Brain pericyte (primary cell): Measurements from ENCODE around the gene FAM120AOS.
A peak's percentile ranks its signal among the peaks of the same experiment; 100 is the strongest.

Experiments used
- DNase-seq: peaks from one replicate; pipeline ENCODE4 v3.0.0-alpha.2; 2012; ENCODE audit warnings: low read depth, low spot score

The FAM120AOS gene

DNA sequence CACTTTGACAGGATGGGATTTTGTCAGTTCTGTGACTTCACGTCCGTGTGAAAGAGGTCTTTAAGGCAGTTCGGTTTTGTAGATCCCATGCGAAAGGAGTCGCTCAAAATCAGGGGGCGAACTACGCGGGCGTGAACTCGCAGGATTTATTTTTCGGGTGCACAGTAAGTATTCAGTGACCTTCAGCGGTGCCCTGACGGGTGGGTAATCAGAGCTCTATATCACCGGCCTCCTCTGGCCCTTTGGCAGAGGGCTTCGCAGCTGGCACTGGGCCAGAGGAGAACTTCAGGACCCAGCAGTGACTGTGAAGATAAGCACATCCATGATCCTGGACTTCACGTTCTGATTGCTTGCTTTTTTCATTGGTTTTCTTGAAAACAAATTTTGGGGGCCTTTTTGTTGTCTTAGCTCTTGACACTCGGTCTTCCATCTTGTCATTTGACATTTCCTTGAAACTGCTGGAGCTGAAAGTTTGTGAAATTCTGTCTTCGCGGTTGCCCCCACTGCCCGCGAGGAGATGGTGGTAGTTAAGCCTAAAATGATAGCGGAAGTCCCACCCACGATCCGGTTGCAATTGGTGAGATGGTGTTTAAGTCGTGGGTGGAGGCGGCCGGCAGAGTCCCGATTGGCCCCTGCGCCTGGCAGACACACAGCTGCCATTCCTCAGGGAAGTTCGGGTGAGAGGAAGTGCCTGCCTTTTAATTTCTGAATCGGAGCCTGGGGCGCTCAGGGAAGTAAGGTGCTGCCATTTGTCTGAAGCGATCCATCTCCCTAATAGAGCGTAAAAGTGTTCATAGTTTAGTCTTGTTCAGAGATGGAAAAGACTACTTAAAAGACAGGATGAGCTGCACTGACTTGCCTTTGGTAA is at the start of gene FAM120AOS:
FAM120AOS (minus strand) TSS at position 535 of the 868 bp plus-strand sequence. CDS start 872 bp downstream, outside the sequence.
- DNase-seq = peak; percentile 77

DNA sequence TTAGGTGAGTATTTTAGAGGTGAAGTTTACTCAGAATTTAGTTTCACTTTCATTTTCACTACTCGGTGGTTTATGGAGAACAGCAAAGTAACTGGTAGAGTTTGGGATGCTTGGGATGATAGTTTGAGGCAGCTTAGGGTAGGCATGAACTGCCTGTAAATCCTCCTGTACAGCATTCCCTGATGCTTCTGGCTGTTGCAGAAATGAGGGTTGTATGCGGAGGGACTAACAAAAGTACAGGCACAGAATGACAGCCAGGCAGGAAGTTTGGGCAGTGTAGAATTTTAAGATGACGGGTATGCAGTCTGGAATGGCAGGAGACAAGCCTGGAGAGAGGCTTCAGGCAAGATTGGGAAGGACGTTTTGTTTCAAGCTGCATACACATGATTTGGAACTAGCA is 48.0 kb upstream of the FAM120AOS start:
- no peak for DNase-seq

DNA sequence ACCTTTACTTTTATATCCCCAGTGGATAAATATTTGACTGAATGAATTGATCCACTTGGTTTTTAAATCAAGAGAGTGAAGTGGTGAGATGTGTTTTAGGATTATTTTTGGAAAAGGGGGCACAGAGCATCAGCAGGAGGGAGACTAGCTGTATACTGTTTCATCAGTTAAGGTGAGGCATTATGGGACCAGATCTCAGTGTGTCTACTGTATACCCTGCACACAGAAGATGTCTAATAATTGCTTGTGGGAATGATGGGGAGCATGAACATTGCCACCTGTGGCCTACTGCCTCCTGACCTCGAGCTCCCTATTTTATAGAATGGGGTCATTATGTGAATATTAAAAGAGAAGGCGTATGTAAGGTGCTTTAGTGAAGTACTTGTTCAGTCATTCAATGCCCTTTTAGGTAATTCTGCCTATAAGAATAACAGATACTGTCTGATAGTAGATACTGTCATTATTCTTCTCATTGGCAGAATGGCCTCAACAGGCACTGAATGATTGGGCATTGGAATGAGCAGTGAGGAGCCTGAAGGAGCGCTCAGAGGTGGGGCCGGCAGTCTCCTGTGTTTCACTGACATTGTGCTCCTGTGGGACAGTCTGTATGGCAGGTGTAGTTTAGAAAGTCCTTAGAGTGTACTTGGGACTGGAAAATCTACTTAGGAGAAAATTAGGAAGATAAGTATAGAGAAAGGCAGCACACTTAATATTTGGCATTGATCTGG is 47.4 kb upstream of the FAM120AOS start:
- DNase-seq = no peak

DNA sequence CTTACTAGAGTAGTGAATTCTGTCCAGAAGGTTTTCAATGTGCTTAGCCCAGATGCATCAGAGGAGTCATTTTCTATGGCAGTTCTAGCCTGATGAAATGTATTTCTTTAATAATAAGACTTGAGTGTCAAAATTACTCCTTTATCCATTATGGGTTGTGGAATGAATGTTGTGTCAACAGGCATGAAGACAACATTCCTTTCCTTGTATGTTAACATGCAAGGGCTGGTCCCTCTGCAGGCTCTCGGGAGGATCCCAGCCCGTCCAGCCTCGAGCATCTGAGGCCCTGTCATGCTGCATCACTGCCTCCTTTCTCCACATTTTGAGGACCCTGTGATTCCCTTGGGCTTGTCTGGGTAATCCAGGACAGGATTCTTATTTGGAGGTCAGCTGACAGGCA is 42.9 kb upstream of the FAM120AOS start:
- DNase-seq = no peak

DNA sequence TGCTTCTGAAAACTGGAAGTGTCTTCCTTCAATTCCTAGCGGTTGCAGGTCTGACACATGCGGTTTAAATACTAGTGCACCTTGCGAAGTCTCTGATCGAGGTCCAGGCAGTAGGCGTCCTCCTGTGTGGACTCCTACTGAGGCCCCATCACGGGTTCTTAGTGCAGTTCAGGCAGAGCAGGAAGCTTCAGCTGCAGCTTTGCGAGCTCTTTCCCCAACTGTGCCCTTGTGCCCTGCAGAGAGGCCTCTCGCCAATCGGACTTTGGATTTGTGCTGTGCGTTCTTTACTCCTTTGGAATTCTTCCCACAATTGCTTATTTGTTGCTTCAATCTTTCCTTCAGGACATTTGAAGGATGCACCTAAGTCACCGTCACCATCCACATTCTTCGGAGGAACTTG is 40.6 kb upstream of the FAM120AOS start:
- no peak for DNase-seq

DNA sequence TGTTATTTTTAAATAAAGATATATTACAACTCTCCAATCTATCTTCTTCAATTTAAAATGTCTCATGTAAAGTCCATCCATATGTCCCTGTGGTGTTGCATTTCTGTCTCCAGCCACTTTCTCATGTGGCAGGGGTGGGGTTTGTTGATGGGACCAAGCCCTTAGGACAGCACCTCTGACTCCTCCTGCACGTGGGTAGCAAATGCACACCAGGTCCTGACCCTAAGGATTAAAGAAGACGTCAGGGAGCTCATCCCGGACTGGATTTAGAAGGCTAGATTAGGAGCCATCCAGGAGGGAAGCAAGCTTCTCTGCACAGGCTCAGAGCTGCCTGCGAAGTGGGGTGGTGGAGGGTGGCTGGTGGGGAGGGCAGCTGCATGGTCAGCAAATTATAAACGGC is 38.9 kb upstream of the FAM120AOS start:
- no peak for DNase-seq

DNA sequence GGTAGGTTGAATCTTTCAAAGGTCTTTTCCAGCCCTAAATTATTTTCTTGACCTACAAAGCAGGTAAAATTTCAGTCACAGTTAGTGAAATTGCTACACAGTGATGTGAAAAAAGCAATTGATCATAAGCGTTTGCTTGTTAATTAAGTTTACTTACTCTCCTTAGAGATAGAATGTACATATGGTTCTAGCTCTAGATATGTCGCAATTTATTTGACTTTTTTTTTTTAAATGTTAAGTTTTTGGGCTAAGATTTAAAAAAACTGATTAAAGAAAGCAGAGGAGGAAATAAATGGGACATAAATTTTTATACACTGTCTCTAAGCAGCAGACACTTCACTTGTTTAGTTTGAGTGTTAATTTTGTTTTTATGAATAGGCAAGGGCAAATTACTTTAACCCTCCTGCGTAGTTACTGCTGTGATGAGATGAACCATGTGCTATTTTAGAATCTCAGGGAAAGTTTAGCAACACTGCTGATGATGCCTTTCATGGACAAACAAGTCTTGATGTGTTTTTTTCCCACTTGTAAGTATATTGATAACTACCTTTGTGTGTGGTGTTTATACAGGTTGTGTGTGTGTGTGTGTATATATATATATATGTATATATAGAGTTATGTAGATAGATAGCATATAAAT is 38.3 kb upstream of the FAM120AOS start:
- no peak for DNase-seq

DNA sequence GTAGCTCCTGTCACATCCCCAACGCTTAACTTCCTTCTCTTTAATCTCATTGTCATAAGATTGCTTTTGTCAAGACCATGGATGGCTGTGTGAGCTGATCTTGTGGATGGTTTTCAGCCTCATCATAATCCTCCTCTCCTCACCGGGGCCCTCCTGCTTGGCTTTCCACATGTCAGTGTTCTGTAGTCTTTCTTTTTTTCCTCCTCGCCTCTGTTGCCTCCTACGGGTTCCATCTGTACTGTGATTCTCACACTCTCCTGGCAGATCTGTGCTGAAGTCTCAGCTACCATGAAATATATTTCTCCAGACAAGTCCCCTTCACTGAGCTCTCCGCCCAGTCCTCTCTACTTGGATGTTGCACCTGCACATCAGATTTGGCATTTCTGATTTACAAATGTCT is 34.9 kb upstream of the FAM120AOS start:
- DNase-seq = no peak

DNA sequence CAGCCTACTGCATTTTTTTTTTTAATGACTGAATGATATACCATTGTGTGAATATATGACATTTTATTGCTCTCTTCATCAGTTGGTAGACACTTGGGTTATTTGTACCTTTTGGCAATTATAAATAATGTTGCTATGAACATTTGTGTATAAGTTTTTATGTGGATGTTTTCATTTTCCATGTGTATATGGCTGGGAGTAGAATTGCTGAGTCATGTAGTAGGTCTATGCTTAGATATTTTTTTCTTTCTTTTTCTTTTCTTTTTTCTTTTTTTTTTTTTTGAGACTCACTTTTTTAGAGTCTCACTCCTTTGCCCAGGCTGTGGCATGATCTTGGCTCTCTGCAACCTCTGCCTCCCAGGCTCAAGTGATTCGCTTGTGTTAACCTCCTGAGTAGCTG is 32.9 kb upstream of the FAM120AOS start:
- no peak for DNase-seq

DNA sequence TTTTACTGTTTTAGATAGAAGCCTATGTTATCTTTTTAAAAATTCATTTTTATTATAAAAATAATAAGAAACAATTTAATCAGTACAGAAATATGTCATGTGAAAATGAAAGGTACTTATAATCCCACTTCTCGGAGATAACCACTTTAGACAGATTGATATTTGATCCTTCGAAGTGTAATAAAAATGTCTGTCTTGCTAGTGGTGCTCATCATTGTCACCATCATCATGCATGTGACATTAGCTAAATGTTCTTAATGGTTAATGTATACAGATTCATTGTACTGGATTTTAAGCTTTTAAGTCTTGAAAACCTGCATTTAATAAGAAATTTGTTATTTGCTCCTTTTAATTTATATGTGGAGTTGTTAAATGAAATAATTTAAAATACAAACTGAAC is 30.1 kb upstream of the FAM120AOS start:
- no peak for DNase-seq

DNA sequence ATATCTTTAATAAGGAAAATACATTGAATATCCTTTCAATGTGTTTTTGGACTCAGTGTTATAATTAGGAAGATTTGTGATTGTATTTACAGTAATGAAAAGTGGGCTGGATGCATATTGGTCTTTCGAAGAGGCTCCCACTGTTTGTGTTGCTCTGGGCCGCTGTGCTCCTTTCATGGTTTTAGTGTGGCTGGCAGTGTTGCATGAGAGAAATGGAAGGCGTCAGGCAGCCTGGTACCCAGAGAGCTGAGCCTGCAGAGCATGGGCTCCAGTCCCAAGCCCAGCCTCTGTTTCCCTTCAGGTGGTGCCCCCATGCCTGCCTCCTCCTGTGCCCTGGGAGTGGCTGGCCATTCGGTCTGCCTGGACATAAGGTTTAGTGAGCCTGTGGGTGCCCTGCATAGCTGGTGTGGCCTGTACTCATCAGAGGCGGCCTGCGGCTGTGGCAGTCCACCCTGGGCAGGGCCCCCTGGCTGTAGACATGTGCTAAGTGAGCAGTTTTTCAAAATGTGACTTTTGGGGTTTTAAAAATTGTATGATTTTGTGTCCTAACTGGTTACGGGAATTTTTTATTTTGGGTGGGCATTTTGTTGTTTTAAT is 27.4 kb upstream of the FAM120AOS start:
- DNase-seq = no peak

DNA sequence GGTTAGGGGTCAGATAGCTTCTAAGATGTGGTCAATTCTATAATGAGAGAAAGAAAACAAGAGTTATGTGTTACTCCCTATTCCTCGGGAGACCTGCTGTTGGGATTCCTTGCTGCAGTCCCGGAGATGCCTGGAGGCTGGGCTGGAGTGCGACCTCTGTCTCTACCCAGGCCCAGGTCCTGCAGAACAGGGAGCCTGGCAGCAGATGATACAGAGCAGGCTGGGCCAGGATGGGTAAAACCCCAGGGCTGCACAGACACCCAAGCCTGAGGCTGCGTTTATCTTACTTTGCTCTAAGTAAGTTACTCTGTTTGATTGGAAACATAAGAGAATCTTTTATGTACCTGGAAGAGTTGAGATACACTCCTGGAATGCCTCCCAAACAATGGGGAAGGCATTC is 26.9 kb upstream of the FAM120AOS start:
- no peak for DNase-seq

DNA sequence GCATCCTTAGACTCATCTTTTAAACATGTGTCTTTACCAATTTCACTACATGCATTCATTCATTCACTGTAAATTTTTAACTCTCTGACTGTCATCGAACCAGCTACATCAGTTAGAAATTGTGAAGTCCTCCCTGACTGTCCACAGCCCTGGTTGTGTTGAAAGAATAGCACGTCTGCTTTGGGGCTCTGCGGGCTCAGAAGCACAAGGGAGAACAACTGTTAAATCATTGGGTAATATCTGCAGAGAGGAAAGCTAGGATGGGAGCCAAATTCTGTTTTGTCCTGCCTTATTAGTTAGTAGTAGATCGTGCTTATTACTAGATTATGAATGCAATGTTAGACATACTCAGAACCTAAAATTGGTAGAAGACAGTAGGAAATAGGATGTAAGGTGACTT is 26.3 kb upstream of the FAM120AOS start:
- no peak for DNase-seq

DNA sequence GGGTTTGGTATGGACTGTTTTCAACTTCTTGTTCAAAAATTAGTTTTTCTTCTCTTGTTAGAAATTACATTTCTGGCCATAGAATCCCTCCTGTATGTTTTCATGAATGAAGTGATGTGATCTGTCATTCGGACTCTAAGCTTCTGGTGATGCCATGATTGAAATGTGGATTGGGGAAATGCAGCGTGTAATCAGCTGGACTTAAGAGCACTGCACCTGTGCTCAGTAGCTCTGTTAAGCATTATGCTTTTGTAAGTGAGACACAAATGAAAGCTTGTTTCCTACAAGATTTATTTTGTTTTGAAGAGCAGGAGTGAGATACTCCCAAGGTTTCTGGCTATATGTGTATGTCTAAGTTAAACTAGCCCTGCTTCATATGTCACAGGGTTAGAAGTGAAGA is 24.0 kb upstream of the FAM120AOS start:
- no peak for DNase-seq

DNA sequence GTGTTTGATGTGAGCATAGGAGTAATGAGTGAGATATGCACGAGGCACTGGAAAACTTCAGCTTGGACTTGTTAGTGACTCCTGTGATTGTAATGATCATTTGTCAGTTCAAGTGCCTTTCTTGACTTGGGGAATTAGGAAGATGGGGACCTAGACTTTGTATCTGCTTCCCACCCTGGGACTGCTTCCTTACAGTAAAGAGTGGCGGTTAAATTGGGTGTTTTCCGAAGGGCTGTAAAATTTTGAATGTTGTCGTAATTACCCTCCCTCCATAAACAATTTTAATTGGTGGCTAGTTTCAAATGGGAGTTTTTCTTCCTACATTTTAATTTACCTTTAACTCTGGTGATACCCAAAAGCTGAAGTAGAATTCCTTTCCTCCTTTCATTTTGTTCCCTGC is 23.5 kb upstream of the FAM120AOS start:
- no peak for DNase-seq

DNA sequence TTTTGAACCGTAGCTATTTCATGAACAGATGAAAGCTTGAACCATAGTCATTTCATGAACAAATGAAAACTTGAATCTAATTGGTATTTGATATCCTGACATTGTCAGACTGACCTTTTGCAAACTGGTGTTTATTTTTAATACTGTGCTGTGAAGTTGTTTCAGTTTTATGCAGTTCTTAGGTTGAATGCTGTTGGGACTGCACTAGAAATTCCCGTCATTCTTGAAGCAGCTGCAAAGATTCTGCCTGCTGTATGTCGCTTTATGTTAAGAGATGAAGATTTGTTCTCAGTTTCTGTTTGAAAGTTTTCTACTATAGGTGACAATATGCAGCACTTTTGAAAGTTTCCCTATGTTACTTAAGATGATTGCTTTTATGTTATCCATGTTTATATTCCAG is 22.5 kb upstream of the FAM120AOS start:
- no peak for DNase-seq

DNA sequence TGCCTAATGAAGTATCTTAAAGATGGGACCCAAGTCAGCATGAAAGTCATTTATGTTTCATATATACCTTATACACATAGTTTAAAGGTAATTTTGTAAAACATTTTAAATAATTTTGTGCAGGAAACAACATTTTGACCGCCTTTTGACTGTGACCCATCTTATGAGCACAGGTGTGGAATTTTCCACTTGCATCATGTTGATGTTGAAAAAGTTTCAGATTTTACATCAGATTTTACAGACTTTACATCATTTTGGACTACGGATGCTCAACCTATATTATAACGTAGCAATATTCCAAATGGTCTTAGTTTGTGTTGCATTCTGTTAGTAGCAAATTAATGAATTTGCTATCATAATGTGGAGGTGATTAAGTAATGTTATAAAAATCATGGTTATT is 21.7 kb upstream of the FAM120AOS start:
- no peak for DNase-seq

DNA sequence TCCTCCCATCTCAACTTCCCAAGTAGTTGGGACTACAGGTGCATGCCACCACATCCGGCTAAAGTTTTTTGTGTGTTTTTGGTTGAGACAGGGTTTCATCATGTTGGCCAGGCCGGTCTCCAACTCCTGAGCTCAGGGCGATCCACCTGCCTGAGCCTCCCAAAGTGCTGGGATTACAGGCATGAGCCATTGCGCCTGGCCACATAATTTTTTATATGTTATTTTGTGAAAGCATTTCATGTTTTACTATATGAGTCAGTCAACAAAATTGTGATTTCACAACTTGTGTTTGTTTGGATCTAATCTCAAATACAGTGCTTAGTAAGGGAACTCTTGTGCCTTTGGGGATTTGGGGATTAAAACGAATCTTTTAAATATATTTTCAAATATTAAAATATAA is 20.0 kb upstream of the FAM120AOS start:
- no peak for DNase-seq

DNA sequence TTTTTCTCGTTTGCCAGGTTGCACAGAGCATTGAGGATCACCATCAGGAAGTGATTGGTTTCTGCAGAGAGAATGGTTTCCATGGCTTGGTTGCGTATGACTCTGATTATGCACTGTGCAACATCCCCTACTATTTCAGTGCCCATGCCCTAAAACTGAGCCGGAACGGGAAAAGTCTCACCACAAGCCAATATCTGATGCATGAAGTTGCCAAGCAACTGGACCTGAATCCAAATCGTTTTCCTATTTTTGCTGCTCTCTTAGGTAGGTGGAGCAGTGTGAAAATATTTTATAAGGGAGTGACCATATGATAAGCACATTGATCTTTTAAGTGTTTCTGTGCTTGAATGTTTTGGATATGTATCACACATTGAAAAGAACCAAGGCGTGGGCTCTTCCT is 17.7 kb upstream of the FAM120AOS start:
- DNase-seq = no peak

DNA sequence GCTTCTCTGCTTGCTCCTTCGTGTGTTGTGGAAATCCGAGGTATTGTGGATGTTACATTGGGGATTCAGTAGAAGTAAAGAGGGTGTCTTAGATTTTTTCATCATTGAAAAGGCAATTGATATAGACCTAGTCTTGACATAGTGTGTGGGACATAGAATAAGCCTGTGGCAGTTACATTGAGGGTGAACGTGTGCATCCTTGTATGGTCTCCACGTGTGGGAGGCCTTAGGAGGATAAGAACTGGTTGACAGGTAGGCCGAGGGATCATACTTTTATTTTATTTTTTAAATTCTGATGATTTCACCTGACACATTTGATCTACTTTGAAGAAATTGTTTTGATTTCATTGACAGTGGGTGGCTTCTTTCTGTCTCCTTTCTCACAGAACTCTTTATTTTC is 17.0 kb upstream of the FAM120AOS start:
- DNase-seq = no peak

DNA sequence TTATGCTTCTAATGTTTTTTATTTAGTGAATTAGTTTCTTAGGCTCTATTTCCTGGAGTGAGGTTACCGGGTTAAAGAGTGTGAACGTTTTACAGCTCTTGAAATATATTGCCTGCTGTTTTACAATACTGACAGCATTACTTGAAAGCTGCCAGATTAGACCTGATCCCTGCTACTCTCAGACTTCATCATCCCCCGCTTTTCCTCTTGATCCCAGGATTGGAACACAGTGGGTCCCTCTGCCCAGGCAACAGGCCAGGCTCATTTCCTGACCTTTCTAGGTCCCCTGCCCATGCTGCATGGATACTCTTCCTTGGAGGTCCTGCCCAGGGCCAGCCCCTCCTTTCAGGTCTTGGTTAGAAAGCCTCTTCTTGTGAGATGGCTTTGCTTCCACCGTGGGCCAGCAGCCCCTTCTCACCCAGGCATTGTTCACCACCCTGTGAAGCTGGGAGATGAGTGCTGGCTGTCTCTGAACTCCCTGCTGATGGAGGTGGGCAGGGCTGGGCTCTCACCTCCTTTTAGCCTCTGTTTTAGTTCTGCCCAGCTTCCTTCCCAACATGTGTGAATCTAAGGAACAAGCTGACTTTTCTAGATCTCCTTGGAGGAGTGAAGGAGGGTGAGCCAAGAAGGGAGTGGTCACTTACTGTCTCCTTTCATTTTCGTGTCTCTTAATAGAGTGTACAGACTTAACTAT is 15.5 kb upstream of the FAM120AOS start:
- no peak for DNase-seq

DNA sequence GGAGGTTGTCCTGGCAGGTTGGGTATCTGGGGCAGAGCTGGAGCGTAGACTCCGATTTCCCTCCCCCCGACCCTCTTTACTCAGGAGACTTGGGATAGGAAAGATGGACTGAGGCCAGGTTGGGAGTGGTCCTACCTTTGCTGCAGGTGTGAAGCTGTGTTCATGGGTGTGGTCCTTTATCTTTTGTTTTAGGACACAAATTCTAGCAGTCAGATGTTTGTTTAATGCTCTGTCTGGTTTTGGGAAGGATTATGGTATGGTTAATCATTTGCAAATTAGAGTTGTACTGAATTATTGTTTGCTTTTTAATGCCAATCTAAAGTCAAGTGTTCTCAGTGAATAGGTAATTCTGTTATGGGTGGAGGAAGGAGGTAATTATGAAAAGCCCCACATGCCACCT is 14.1 kb upstream of the FAM120AOS start:
- DNase-seq = no peak
